ENCODE data around the gene RAB36.

GRCh38 chr22:23150762-23151161, 5.5 kb downstream of the RAB36 start:
- no peak for TF ChIP-seq MEF2A (IDR thresholded peaks at IDR 0.05; ENCODE audit: borderline replicate concordance, low read depth)
- TF ChIP-seq SMC3 (IDR thresholded peaks at IDR 0.05; ENCODE audit: low read depth, low read length): no peak
- TF ChIP-seq CTCF (IDR thresholded peaks at IDR 0.05): no peak
- TF ChIP-seq NRF1 (IDR thresholded peaks at IDR 0.05; ENCODE audit: low read depth, low read length): no peak
- no peak for TF ChIP-seq USF2 (IDR thresholded peaks at IDR 0.05; ENCODE audit: borderline replicate concordance, low read depth, low read length)
- TF ChIP-seq, protein P1, sequence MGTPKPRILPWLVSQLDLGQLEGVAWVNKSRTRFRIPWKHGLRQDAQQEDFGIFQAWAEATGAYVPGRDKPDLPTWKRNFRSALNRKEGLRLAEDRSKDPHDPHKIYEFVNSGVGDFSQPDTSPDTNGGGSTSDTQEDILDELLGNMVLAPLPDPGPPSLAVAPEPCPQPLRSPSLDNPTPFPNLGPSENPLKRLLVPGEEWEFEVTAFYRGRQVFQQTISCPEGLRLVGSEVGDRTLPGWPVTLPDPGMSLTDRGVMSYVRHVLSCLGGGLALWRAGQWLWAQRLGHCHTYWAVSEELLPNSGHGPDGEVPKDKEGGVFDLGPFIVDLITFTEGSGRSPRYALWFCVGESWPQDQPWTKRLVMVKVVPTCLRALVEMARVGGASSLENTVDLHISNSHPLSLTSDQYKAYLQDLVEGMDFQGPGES (IDR thresholded peaks at IDR 0.05; ENCODE audit: low read depth, low read length): no peak
- no peak for TF ChIP-seq CHD2 (IDR thresholded peaks at IDR 0.05; ENCODE audit: low read length, partially characterized antibody)
- no peak for TF ChIP-seq MAX (IDR thresholded peaks at IDR 0.05; ENCODE audit: low read depth)
- TF ChIP-seq, protein P2, sequence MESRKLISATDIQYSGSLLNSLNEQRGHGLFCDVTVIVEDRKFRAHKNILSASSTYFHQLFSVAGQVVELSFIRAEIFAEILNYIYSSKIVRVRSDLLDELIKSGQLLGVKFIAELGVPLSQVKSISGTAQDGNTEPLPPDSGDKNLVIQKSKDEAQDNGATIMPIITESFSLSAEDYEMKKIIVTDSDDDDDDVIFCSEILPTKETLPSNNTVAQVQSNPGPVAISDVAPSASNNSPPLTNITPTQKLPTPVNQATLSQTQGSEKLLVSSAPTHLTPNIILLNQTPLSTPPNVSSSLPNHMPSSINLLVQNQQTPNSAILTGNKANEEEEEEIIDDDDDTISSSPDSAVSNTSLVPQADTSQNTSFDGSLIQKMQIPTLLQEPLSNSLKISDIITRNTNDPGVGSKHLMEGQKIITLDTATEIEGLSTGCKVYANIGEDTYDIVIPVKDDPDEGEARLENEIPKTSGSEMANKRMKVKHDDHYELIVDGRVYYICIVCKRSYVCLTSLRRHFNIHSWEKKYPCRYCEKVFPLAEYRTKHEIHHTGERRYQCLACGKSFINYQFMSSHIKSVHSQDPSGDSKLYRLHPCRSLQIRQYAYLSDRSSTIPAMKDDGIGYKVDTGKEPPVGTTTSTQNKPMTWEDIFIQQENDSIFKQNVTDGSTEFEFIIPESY (IDR thresholded peaks at IDR 0.05; ENCODE audit: borderline replicate concordance, low read depth): no peak
- TF ChIP-seq POLR2AphosphoS5 (IDR thresholded peaks at IDR 0.05; ENCODE audit: low read depth, low read length): no peak
- TF ChIP-seq EZH2phosphoT487 (IDR thresholded peaks at IDR 0.05; ENCODE audit: borderline replicate concordance, low read depth): no peak
- TF ChIP-seq, protein P3, sequence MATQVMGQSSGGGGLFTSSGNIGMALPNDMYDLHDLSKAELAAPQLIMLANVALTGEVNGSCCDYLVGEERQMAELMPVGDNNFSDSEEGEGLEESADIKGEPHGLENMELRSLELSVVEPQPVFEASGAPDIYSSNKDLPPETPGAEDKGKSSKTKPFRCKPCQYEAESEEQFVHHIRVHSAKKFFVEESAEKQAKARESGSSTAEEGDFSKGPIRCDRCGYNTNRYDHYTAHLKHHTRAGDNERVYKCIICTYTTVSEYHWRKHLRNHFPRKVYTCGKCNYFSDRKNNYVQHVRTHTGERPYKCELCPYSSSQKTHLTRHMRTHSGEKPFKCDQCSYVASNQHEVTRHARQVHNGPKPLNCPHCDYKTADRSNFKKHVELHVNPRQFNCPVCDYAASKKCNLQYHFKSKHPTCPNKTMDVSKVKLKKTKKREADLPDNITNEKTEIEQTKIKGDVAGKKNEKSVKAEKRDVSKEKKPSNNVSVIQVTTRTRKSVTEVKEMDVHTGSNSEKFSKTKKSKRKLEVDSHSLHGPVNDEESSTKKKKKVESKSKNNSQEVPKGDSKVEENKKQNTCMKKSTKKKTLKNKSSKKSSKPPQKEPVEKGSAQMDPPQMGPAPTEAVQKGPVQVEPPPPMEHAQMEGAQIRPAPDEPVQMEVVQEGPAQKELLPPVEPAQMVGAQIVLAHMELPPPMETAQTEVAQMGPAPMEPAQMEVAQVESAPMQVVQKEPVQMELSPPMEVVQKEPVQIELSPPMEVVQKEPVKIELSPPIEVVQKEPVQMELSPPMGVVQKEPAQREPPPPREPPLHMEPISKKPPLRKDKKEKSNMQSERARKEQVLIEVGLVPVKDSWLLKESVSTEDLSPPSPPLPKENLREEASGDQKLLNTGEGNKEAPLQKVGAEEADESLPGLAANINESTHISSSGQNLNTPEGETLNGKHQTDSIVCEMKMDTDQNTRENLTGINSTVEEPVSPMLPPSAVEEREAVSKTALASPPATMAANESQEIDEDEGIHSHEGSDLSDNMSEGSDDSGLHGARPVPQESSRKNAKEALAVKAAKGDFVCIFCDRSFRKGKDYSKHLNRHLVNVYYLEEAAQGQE (IDR thresholded peaks at IDR 0.05; ENCODE audit: low read depth, low read length): no peak

All from SK-N-SH (cell line).